IMR-90 (cell line): Measurements from ENCODE around the gene PYGM.

ENCODE experiments used
- CEBPB ChIP-seq: IDR thresholded peaks from 2 replicates; pipeline ENCODE4 v1.6.1; 2012; ENCODE audit warnings: low read depth, low read length, improper control_type of control experiment
- CTCF ChIP-seq: conservative IDR thresholded peaks from 2 replicates; pipeline ENCODE4 v1.5.1; 2012; ENCODE audit warnings: mild to moderate bottlenecking, low read depth, low read length, improper control_type of control experiment
- FOS ChIP-seq: fragments of 150-350 bp; IDR thresholded peaks from 2 replicates; pipeline ENCODE4 v1.6.1; 2016; ENCODE audit warnings: low read depth, low read length
- MAFK ChIP-seq: IDR thresholded peaks from 2 replicates; pipeline ENCODE4 v1.6.1; 2012; ENCODE audit warnings: low read depth, low read length, improper control_type of control experiment
- MXI1 ChIP-seq: IDR thresholded peaks from 2 replicates; pipeline ENCODE4 v1.6.1; 2012; ENCODE audit warnings: low read depth, mild to moderate bottlenecking, low read length, moderate library complexity, borderline replicate concordance
- POLR2A ChIP-seq: IDR thresholded peaks from 2 replicates; pipeline ENCODE4 v1.6.1; 2012; ENCODE audit warnings: mild to moderate bottlenecking, low read depth, low read length
- RAD21 ChIP-seq: IDR thresholded peaks from 2 replicates; pipeline ENCODE4 v1.6.1; 2012; ENCODE audit warnings: low read length, improper control_type of control experiment
- RCOR1 ChIP-seq: IDR thresholded peaks from 2 replicates; pipeline ENCODE4 v1.6.1; 2012; ENCODE audit warnings: mild to moderate bottlenecking, low read length, improper control_type of control experiment; ENCODE audit not compliant: insufficient replicate concordance
- TF ChIP-seq, protein P1 (sequence below): fragments of 150-350 bp; IDR thresholded peaks from 2 replicates; pipeline ENCODE4 v1.6.1; 2017; ENCODE audit warnings: mild to moderate bottlenecking, antibody characterized with exemption, low read length, low read depth

DNA sequence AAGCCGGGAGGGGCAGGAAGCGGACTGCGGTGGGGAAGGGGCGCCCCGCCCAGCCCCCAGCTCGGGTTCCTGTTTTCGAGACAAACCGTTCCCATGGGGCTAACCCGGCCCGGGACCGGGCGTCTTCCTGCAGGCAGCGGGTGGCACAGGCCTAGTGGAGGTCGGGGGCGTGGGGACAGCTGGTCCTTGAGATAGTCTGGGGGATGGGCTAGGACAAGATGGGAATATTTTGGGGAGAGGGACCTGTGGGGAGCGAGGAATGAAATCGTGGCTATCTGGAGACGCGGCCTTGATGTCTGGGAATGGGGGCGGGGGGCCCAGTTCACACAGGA is 14.6 kb downstream of the PYGM start:
- TF ChIP-seq CTCF (no peak), CEBPB (no peak), POLR2A (no peak), FOS (no peak), MAFK (no peak), RCOR1 (no peak), RAD21 (no peak), MXI1 (no peak)
- TF ChIP-seq, protein P1, sequence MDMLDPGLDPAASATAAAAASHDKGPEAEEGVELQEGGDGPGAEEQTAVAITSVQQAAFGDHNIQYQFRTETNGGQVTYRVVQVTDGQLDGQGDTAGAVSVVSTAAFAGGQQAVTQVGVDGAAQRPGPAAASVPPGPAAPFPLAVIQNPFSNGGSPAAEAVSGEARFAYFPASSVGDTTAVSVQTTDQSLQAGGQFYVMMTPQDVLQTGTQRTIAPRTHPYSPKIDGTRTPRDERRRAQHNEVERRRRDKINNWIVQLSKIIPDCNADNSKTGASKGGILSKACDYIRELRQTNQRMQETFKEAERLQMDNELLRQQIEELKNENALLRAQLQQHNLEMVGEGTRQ: no peak
